HEK293 (cell line): ENCODE measurements around the gene HRK.

ENCODE experiments used
- CTCF ChIA-PET: fragments of 350-600 bp; formaldehyde crosslinking; extraction: SDS; loops from one replicate; lab custom pipeline; 2021; ENCODE audit warnings: antibody characterized with exemption; lab: Yijun Ruan, JAX
- POLR2A ChIA-PET: fragments of 300-600 bp; formaldehyde crosslinking; extraction: SDS; loops from one replicate; lab custom pipeline; 2020; ENCODE audit warnings: antibody characterized with exemption, inconsistent platforms; lab: Yijun Ruan, JAX
- H3K27ac ChIP-seq: fragments of 200-500 bp; sonication (Bioruptor generic); 2 replicates; pipeline ENCODE4 v1.5.1; 2014; ENCODE audit warnings: low read depth, low read length, control low read depth, inconsistent platforms; ENCODE audit errors: extremely low read depth
- H3K36me3 ChIP-seq, 2 experiments: fragments of 200-500 bp in 1 of 2; sonication (Bioruptor generic) in 1 of 2; 1 replicate in 1 of 2; 2 replicates in 1 of 2; pipeline ENCODE4 v1.5.1; 2014 to 2017; ENCODE audit warnings: inconsistent platforms in 2 of 2, low read length in 2 of 2; ENCODE audit not compliant: control insufficient read depth in 2 of 2, insufficient read depth in 1 of 2
- H3K4me1 ChIP-seq: fragments of 200-500 bp; sonication (Bioruptor generic); 2 replicates; pipeline ENCODE4 v1.5.1; 2014; ENCODE audit warnings: mild to moderate bottlenecking, low read length, inconsistent platforms; ENCODE audit not compliant: control insufficient read depth, insufficient read depth
- H3K4me3 ChIP-seq: 2 replicates; pipeline ENCODE4 v1.5.1; 2011; ENCODE audit warnings: low read depth, mild to moderate bottlenecking, control low read depth, low read length, moderate library complexity
- H3K9me3 ChIP-seq: fragments of 200-500 bp; sonication (Bioruptor generic); 2 replicates; pipeline ENCODE4 v1.5.1; 2014; ENCODE audit warnings: low read depth, low read length, inconsistent platforms; ENCODE audit not compliant: control insufficient read depth, insufficient read depth
- GLIS1 ChIP-seq: fragments of 450-650 bp; formaldehyde crosslinking; IDR thresholded peaks from 2 replicates; pipeline ENCODE4 v1.5.1; 2016; ENCODE audit warnings: missing biosample characterization, missing genetic modification characterization
- MZF1 ChIP-seq: fragments of 450-650 bp; formaldehyde crosslinking; IDR thresholded peaks from 2 replicates; pipeline ENCODE4 v1.5.1; 2017; ENCODE audit warnings: missing biosample characterization, missing genetic modification characterization, borderline replicate concordance
- TSHZ1 ChIP-seq: fragments of 450-650 bp; formaldehyde crosslinking; IDR thresholded peaks from 2 replicates; pipeline ENCODE4 v1.5.1; 2016; ENCODE audit warnings: missing biosample characterization, missing genetic modification characterization, borderline replicate concordance
- ZBTB21 ChIP-seq: fragments of 450-650 bp; formaldehyde crosslinking; IDR thresholded peaks from 2 replicates; pipeline ENCODE4 v1.5.1; 2017; ENCODE audit warnings: missing biosample characterization, missing genetic modification characterization
- ZBTB48 ChIP-seq: fragments of 450-650 bp; formaldehyde crosslinking; IDR thresholded peaks from 2 replicates; pipeline ENCODE4 v1.5.1; 2016; ENCODE audit warnings: missing biosample characterization, missing genetic modification characterization
- ZFHX2 ChIP-seq: fragments of 450-650 bp; formaldehyde crosslinking; conservative IDR thresholded peaks from 2 replicates; pipeline ENCODE4 v1.5.1; 2016; ENCODE audit warnings: missing biosample characterization, missing genetic modification characterization
- ZIC2 ChIP-seq: fragments of 450-650 bp; formaldehyde crosslinking; IDR thresholded peaks from 2 replicates; pipeline ENCODE4 v1.5.1; 2016; ENCODE audit warnings: missing biosample characterization, missing genetic modification characterization
- ZNF514 ChIP-seq: fragments of 450-650 bp; formaldehyde crosslinking; IDR thresholded peaks from 2 replicates; pipeline ENCODE4 v1.5.1; 2016; ENCODE audit warnings: missing biosample characterization, missing genetic modification characterization
- ZNF544 ChIP-seq: fragments of 450-650 bp; formaldehyde crosslinking; IDR thresholded peaks from 2 replicates; pipeline ENCODE4 v1.5.0; 2017; ENCODE audit warnings: missing biosample characterization, missing genetic modification characterization
- ZNF623 ChIP-seq: fragments of 450-650 bp; formaldehyde crosslinking; IDR thresholded peaks from 2 replicates; pipeline ENCODE4 v1.5.1; 2016; ENCODE audit warnings: missing biosample characterization, missing genetic modification characterization
- ZNF629 ChIP-seq: fragments of 450-650 bp; formaldehyde crosslinking; IDR thresholded peaks from 2 replicates; pipeline ENCODE4 v1.5.1; 2017; ENCODE audit warnings: missing biosample characterization, missing genetic modification characterization
- ZNF791 ChIP-seq: fragments of 450-650 bp; formaldehyde crosslinking; IDR thresholded peaks from 2 replicates; pipeline ENCODE4 v1.5.1; 2016; ENCODE audit warnings: missing biosample characterization, missing genetic modification characterization
- ZSCAN23 ChIP-seq: fragments of 450-650 bp; formaldehyde crosslinking; IDR thresholded peaks from 2 replicates; pipeline ENCODE4 v1.5.1; 2016; ENCODE audit warnings: missing biosample characterization, missing genetic modification characterization
- TF ChIP-seq, protein P1 (sequence below): fragments of 450-650 bp; formaldehyde crosslinking; IDR thresholded peaks from 2 replicates; pipeline ENCODE4 v1.5.1; 2016; ENCODE audit warnings: missing biosample characterization, missing genetic modification characterization, borderline replicate concordance
- TF ChIP-seq, protein P2 (sequence below): fragments of 450-650 bp; formaldehyde crosslinking; IDR thresholded peaks from 2 replicates; pipeline ENCODE4 v1.5.0; 2017; ENCODE audit warnings: missing biosample characterization, missing genetic modification characterization, borderline replicate concordance

The HRK gene

DNA sequence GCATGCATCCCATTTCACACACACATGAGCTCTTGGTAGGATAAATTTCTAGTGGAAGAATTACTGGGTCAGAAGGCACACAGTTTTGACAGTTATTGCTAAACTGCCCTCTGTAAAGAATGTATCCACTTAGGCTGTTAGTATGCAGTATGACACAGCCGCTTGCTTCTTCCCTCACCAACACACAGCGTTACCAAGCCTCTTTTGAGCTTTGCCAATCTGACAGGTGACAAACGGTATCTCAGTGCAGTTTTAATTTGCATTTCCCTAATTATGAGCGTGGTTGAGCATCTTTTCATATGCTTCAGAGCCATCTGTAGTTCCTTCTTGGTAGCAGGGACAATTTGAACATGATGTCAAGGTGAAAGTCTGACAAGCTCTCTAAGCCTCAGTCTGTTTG is 42.9 kb downstream of the HRK start (continued):
- TF ChIP-seq, protein P1, sequence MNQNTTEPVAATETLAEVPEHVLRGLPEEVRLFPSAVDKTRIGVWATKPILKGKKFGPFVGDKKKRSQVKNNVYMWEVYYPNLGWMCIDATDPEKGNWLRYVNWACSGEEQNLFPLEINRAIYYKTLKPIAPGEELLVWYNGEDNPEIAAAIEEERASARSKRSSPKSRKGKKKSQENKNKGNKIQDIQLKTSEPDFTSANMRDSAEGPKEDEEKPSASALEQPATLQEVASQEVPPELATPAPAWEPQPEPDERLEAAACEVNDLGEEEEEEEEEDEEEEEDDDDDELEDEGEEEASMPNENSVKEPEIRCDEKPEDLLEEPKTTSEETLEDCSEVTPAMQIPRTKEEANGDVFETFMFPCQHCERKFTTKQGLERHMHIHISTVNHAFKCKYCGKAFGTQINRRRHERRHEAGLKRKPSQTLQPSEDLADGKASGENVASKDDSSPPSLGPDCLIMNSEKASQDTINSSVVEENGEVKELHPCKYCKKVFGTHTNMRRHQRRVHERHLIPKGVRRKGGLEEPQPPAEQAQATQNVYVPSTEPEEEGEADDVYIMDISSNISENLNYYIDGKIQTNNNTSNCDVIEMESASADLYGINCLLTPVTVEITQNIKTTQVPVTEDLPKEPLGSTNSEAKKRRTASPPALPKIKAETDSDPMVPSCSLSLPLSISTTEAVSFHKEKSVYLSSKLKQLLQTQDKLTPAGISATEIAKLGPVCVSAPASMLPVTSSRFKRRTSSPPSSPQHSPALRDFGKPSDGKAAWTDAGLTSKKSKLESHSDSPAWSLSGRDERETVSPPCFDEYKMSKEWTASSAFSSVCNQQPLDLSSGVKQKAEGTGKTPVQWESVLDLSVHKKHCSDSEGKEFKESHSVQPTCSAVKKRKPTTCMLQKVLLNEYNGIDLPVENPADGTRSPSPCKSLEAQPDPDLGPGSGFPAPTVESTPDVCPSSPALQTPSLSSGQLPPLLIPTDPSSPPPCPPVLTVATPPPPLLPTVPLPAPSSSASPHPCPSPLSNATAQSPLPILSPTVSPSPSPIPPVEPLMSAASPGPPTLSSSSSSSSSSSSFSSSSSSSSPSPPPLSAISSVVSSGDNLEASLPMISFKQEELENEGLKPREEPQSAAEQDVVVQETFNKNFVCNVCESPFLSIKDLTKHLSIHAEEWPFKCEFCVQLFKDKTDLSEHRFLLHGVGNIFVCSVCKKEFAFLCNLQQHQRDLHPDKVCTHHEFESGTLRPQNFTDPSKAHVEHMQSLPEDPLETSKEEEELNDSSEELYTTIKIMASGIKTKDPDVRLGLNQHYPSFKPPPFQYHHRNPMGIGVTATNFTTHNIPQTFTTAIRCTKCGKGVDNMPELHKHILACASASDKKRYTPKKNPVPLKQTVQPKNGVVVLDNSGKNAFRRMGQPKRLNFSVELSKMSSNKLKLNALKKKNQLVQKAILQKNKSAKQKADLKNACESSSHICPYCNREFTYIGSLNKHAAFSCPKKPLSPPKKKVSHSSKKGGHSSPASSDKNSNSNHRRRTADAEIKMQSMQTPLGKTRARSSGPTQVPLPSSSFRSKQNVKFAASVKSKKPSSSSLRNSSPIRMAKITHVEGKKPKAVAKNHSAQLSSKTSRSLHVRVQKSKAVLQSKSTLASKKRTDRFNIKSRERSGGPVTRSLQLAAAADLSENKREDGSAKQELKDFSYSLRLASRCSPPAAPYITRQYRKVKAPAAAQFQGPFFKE (tag by site-specific recombination) = no peak
- TF ChIP-seq, protein P2, sequence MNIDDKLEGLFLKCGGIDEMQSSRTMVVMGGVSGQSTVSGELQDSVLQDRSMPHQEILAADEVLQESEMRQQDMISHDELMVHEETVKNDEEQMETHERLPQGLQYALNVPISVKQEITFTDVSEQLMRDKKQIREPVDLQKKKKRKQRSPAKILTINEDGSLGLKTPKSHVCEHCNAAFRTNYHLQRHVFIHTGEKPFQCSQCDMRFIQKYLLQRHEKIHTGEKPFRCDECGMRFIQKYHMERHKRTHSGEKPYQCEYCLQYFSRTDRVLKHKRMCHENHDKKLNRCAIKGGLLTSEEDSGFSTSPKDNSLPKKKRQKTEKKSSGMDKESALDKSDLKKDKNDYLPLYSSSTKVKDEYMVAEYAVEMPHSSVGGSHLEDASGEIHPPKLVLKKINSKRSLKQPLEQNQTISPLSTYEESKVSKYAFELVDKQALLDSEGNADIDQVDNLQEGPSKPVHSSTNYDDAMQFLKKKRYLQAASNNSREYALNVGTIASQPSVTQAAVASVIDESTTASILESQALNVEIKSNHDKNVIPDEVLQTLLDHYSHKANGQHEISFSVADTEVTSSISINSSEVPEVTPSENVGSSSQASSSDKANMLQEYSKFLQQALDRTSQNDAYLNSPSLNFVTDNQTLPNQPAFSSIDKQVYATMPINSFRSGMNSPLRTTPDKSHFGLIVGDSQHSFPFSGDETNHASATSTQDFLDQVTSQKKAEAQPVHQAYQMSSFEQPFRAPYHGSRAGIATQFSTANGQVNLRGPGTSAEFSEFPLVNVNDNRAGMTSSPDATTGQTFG (tag by site-specific recombination) = no peak

- CTCF ChIA-PET = interaction anchor here (1.0 kb wide), 1 partner anchor 26 kb away, joined by 3 read pairs; no protein-coding TSS in a partner anchor
- no peak for TF ChIP-seq ZNF514 (tag by site-specific recombination)
- TF ChIP-seq ZNF623 (tag by site-specific recombination) = no peak
- no peak for TF ChIP-seq ZNF544 (tag by site-specific recombination)
- no peak for TF ChIP-seq MZF1 (tag by site-specific recombination)
- TF ChIP-seq ZBTB48 (tag by site-specific recombination) = no peak
- TF ChIP-seq ZNF791 (tag by site-specific recombination) = no peak
- no peak for TF ChIP-seq ZNF629 (tag by site-specific recombination)
- TF ChIP-seq ZFHX2 (tag by site-specific recombination) = no peak
- no peak for TF ChIP-seq ZIC2 (tag by site-specific recombination)
- no peak for TF ChIP-seq ZSCAN23
- TF ChIP-seq GLIS1 (tag by site-specific recombination) = no peak
- no peak for TF ChIP-seq ZBTB21
- no peak for TF ChIP-seq TSHZ1 (tag by site-specific recombination)
- TF ChIP-seq, all 188 proteins: peak for 0
- POLR2A ChIA-PET = no interaction called here
- Histone ChIP-seq H3K4me3 (no peak overlapping the region), H3K36me3 (peaks cover 10 to 11% of the 10 kb centered on the region in 2 experiments; a peak in 2 of 3 replicates), H3K27ac (no peak overlapping the region), H3K4me1 (no peaks in the 10 kb centered on the region), H3K9me3 (no peaks in the 10 kb centered on the region)
These were observed 44.1 kb downstream of the HRK start for GRCh38 chr12:116837097-116837496.
